ACC112 (cell line): ENCODE measurements around the gene NAA25.
"Not testable (repeated sequence)": the region's sequence is repeated elsewhere in the genome, so short reads cannot be mapped to it uniquely, and the experiment has no call there.

Experiments
- H2AFZ ChIP-seq: fragments of 200-600 bp; sonication (generic); one replicate; pipeline ENCODE4 v1.6.0; 2017; ENCODE audit warnings: antibody characterized with exemption, low read length; ENCODE audit not compliant: unreplicated experiment
- H3K27ac ChIP-seq: fragments of 200-600 bp; sonication (generic); 2 replicates; pipeline ENCODE4 v1.5.1; 2014; ENCODE audit warnings: low read depth, mild to moderate bottlenecking, antibody characterized with exemption, low read length, moderate library complexity
- H3K27me3 ChIP-seq: fragments of 200-600 bp; sonication (generic); 2 replicates; pipeline ENCODE4 v1.6.1; 2014; ENCODE audit warnings: mild to moderate bottlenecking, antibody characterized with exemption, low read length, moderate library complexity, mixed read lengths; ENCODE audit not compliant: insufficient read depth
- H3K36me3 ChIP-seq: fragments of 200-600 bp; sonication (generic); 2 replicates; pipeline ENCODE4 v1.6.1; 2016; ENCODE audit warnings: mild to moderate bottlenecking, antibody characterized with exemption, low read length, moderate library complexity, mixed read lengths; ENCODE audit not compliant: insufficient read depth
- H3K4me1 ChIP-seq: fragments of 200-600 bp; sonication (generic); one replicate; pipeline ENCODE4 v1.6.1; 2016; ENCODE audit warnings: low read length, mixed read lengths; ENCODE audit not compliant: insufficient read depth, unreplicated experiment, control insufficient read depth
- H3K4me3 ChIP-seq: fragments of 200-600 bp; sonication (generic); 2 replicates; pipeline ENCODE4 v1.5.1; 2014; ENCODE audit warnings: mild to moderate bottlenecking, low read depth, low read length
- H3K79me2 ChIP-seq: fragments of 200-600 bp; sonication (generic); one replicate; pipeline ENCODE4 v1.6.0; 2016; ENCODE audit warnings: low read length; ENCODE audit not compliant: control insufficient read depth, unreplicated experiment, insufficient read depth

The NAA25 gene

GRCh38 chr12:112008918-112009317, 99.7 kb downstream of the NAA25 start:
- Histone ChIP-seq H2AFZ (no peak overlapping the region), H3K27ac (no peak overlapping the region), H3K36me3 (peaks cover 4% of the 10 kb centered on the region; the same call in 1 of the 2 replicates), H3K4me1 (peaks cover 25% of the 10 kb centered on the region), H3K79me2 (peaks cover 19% of the 10 kb centered on the region), H3K27me3 (no peaks in the 10 kb centered on the region), H3K4me3 (no peak overlapping the region)

GRCh38 chr12:112007945-112008344, 100.6 kb downstream of the NAA25 start:
- Histone ChIP-seq H3K36me3 (peaks cover 4% of the 10 kb centered on the region; the same call in 1 of the 2 replicates), H3K4me1 (peaks cover 25% of the 10 kb centered on the region), H3K27me3 (no peaks in the 10 kb centered on the region), H2AFZ (no peak overlapping the region), H3K79me2 (peaks cover 16% of the 10 kb centered on the region), H3K4me3 (no peak overlapping the region), H3K27ac (no peak overlapping the region)

- no peak overlapping the region for H3K4me3 ChIP-seq
- no peaks in the 10 kb centered on the region for H3K79me2 ChIP-seq
- H2AFZ ChIP-seq = no peak overlapping the region
- H3K27ac ChIP-seq = no peak overlapping the region
- H3K36me3 ChIP-seq = no peaks in the 10 kb centered on the region
- no peaks in the 10 kb centered on the region for H3K27me3 ChIP-seq
- peaks cover 11% of the 10 kb centered on the region for H3K4me1 ChIP-seq
Measured at GRCh38 chr12:112005419-112006395, 102.9 kb downstream of the NAA25 start.

GRCh38 chr12:112004041-112004440, 104.5 kb downstream of the NAA25 start:
- H3K4me3 ChIP-seq = no peak overlapping the region

GRCh38 chr12:112001576-112001975, 107.0 kb downstream of the NAA25 start:
- H3K27ac ChIP-seq = no peak overlapping the region
- no peaks in the 10 kb centered on the region for H3K27me3 ChIP-seq
- H3K79me2 ChIP-seq = no peaks in the 10 kb centered on the region
- H3K36me3 ChIP-seq = no peaks in the 10 kb centered on the region
- H3K4me3 ChIP-seq = no peak overlapping the region
- peaks cover 10% of the 10 kb centered on the region for H3K4me1 ChIP-seq
- no peak overlapping the region for H2AFZ ChIP-seq

More at GRCh38 chr12:112004041-112004440, 104.5 kb downstream of the NAA25 start:
- no peaks in the 10 kb centered on the region for H3K36me3 ChIP-seq
- H3K27me3 ChIP-seq = no peaks in the 10 kb centered on the region
- no peak overlapping the region for H3K27ac ChIP-seq
- no peaks in the 10 kb centered on the region for H3K79me2 ChIP-seq
- H2AFZ ChIP-seq = no peak overlapping the region
- peaks cover 11% of the 10 kb centered on the region for H3K4me1 ChIP-seq

- Histone ChIP-seq H3K4me3 (no peak overlapping the region), H3K27me3 (no peaks in the 10 kb centered on the region), H2AFZ (no peak overlapping the region), H3K36me3 (no peaks in the 10 kb centered on the region), H3K4me1 (peaks cover 3% of the 10 kb centered on the region), H3K27ac (no peak overlapping the region), H3K79me2 (no peaks in the 10 kb centered on the region)
Measured at GRCh38 chr12:112000820-112001219, 107.8 kb downstream of the NAA25 start.

GRCh38 chr12:111999129-111999528, 109.5 kb downstream of the NAA25 start:
- not testable (repeated sequence) for H3K4me1 ChIP-seq, H3K79me2 ChIP-seq, H3K36me3 ChIP-seq, H3K27ac ChIP-seq, H3K4me3 ChIP-seq, H2AFZ ChIP-seq, H3K27me3 ChIP-seq

DNA sequence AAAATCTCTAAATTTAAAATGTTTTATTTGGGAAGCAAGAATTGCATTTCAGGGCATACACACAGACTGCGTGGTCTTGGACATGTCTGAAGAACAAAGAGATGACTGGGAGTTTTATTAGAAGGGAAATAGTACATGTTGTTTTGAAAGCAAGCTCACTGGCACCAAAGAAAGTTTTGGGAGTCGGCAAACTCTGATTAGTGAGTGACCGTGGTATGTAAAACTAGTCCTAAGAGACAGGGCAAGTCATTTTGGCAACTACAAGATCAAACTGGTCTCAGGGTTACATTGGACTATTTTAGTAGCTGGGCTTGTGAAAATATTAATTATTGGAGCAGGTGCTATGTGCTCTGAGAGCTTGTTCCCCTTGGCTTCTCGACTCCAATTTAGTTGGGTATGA, 110.6 kb downstream of the NAA25 start:
- Histone ChIP-seq H3K79me2 (no peaks in the 10 kb centered on the region), H3K36me3 (no peaks in the 10 kb centered on the region), H3K4me1 (no peaks in the 10 kb centered on the region), H3K27me3 (no peaks in the 10 kb centered on the region), H3K4me3 (no peak overlapping the region), H2AFZ (no peak overlapping the region), H3K27ac (no peak overlapping the region)

DNA sequence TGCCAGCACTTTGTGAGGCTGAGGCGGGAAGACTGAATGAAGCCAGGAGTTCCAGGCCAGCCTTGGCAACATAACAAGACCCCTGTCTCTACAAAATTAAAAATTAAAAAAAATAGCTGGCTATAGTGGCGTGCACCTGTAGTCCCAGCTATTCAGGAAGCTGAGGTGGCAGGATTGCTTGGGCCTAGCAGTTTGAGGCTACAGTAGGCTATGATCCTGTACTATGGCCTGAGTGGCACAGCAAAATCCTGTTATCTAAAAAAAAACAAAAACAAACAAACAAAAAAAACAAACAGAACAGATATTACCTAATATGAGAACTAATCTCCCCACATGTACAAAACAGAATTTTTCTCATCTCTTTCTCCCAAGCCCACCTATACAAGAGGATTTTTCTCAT, 111.3 kb downstream of the NAA25 start:
- Histone ChIP-seq H3K4me3 (no peak overlapping the region), H3K27ac (no peak overlapping the region), H2AFZ (no peak overlapping the region), H3K79me2 (no peaks in the 10 kb centered on the region), H3K27me3 (no peaks in the 10 kb centered on the region), H3K4me1 (no peaks in the 10 kb centered on the region), H3K36me3 (no peaks in the 10 kb centered on the region)

- Histone ChIP-seq H3K27me3 (no peaks in the 10 kb centered on the region), H3K36me3 (no peaks in the 10 kb centered on the region), H2AFZ (no peak overlapping the region), H3K4me1 (no peaks in the 10 kb centered on the region), H3K27ac (no peak overlapping the region), H3K4me3 (no peak overlapping the region), H3K79me2 (no peaks in the 10 kb centered on the region)
Measured at GRCh38 chr12:111995782-111996480, 112.7 kb downstream of the NAA25 start.
